Vagina (tissue), 2 donors: ENCODE data around the gene CIAO1.

ENCODE experiments used
- CTCF ChIP-seq, 3 experiments: fragments of 450-650 bp in 2 of 3; fragments of 200-600 bp in 1 of 3; sonication (generic) in 1 of 3; IDR thresholded peaks; one replicate each; pipeline ENCODE4 v1.5.1; 2017 to 2019; ENCODE audit warnings: antibody characterized with exemption in 3 of 3, mild to moderate bottlenecking in 2 of 3, moderate library complexity in 2 of 3
- POLR2A ChIP-seq, 2 donors: fragments of 450-650 bp; IDR thresholded peaks; one replicate each; pipeline ENCODE4 v1.6.1; 2017; ENCODE audit warnings: antibody characterized with exemption in 2 of 2, mild to moderate bottlenecking in 2 of 2, moderate library complexity in 2 of 2
- POLR2AphosphoS5 ChIP-seq, 2 donors: sonication (generic); formaldehyde crosslinking; IDR thresholded peaks; one replicate each; pipeline ENCODE4 v1.9.0; 2017; ENCODE audit warnings: antibody characterized with exemption in 2 of 2, mild to moderate bottlenecking in 2 of 2, low read depth in 1 of 2; ENCODE audit not compliant: insufficient read depth in 1 of 2

- TF ChIP-seq POLR2AphosphoS5 (IDR thresholded peaks at IDR 0.05; ENCODE audit: insufficient read depth in 1 of 2, low read depth in 1 of 2) (peak; percentile 93 to 96), POLR2A (IDR thresholded peaks at IDR 0.05) (peak in 1 of 2 donors; percentile 66), CTCF (IDR thresholded peaks at IDR 0.05) (no peak)
Measured at GRCh38 chr2:96305091-96305978, 39.3 kb downstream of the CIAO1 start, which contains the start of gene SNRNP200.
